ENCODE results near the gene AADAC. TPM values are rescaled to one million over a fixed set of nuclear protein-coding genes. Genes with fewer than 3 reads are reported as not detected.

Gene AADAC
- total RNA-seq, 4 donors from 2014 or later: not detected

DNA sequence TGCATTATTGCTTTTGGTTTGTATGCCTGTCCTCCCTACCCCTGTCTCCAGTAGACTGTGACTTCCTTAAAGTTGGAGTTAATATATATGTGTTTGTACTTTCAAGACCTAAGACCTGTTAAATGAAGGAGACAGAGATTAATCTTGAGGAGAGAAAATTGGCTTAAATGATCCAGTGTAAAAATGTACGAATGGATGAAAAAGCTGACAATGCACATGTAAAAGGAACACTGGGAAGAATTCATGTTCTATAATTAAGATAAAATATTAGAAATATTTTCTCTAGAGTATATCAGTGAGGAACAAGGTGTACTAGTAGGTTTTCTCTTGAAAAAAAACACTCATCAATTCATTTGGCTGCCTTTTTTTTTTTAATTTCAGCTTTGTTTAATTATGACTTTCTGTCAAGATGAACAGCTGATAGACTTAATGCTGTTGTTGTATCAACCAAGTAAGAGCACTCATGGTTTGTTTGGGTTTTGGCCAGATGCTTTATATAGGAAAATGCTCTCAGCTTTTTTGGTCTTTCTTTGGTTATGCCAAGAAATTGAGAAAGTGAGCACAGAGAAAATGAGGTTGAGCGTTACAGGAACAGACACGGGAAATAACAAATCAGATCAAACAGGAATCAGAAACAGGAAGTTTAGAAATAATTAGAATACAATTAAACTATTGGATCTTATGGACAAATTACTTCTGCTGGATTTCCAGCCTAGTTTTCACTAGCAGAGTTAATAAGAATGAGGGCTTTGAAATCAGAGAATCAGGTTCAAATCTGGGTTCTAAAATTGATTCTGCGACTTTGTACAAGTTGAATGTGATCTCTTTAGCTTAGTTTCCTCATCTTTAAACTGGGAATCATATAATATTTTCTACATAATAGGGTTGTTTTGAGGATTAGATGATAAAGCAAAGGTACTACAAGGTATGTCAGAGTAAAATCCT is 38.3 kb upstream of the AADAC start:
- intact Hi-C loops (cut with DNase I): no loop called here
- Histone ChIP-seq H3K36me3 (no peaks in the 10 kb centered on the region), H3K9me3 (no peaks in the 10 kb centered on the region), H3K27ac (replicated peaks in 1 of 4) (no peak overlapping the region), H3K4me1 (peaks cover 10 to 13% (median 12%) of the 10 kb centered on the region in 4 donors), H3K27me3 (no peaks in the 10 kb centered on the region), H3K4me3 (no peak overlapping the region)
- 80% methylated on average over 4 of the region's 4 CpGs for WGBS
- DNase-seq (ENCODE audit: extremely low spot score): no peak
- no peak for TF ChIP-seq EP300 (IDR thresholded peaks at IDR 0.05)
- TF ChIP-seq POLR2A (IDR thresholded peaks at IDR 0.05; ENCODE audit: low read depth): no peak
- no peak for TF ChIP-seq POLR2AphosphoS5 (IDR thresholded peaks at IDR 0.05)
- TF ChIP-seq, protein P1, sequence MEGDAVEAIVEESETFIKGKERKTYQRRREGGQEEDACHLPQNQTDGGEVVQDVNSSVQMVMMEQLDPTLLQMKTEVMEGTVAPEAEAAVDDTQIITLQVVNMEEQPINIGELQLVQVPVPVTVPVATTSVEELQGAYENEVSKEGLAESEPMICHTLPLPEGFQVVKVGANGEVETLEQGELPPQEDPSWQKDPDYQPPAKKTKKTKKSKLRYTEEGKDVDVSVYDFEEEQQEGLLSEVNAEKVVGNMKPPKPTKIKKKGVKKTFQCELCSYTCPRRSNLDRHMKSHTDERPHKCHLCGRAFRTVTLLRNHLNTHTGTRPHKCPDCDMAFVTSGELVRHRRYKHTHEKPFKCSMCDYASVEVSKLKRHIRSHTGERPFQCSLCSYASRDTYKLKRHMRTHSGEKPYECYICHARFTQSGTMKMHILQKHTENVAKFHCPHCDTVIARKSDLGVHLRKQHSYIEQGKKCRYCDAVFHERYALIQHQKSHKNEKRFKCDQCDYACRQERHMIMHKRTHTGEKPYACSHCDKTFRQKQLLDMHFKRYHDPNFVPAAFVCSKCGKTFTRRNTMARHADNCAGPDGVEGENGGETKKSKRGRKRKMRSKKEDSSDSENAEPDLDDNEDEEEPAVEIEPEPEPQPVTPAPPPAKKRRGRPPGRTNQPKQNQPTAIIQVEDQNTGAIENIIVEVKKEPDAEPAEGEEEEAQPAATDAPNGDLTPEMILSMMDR (IDR thresholded peaks at IDR 0.05): no peak

DNA sequence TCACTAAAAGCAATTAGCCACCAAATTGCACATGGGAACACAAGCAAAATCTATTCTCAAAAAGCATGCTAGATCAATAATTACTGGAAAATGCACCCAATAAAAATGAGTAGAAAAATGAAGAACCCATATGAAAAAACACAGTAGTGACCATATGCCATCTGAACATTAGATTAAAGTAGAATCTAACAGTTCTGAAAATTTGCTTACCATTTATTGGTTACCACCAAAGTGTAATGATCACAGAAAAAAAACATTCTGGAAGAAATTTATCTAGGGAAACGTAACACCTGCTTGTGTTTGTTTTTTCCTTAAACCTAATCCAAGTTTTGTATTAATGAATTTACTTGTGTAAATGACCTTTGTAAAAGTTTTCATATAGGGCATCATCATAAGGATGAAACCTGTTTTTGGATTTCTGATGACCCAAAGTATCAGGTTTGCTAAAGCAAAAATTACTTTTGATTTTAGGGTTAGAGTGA is 37.6 kb upstream of the AADAC start:
- intact Hi-C loops (cut with DNase I): no loop called here
- no peak overlapping the region for H3K4me3 ChIP-seq
- H3K27ac ChIP-seq (replicated peaks in 1 of 4): no peak overlapping the region
- 88% methylated on average over 1 of the region's 1 CpG for WGBS
- no peaks in the 10 kb centered on the region for H3K9me3 ChIP-seq
- H3K36me3 ChIP-seq: no peaks in the 10 kb centered on the region
- TF ChIP-seq POLR2AphosphoS5 (IDR thresholded peaks at IDR 0.05) (no peak), POLR2A (IDR thresholded peaks at IDR 0.05; ENCODE audit: low read depth) (no peak), EP300 (IDR thresholded peaks at IDR 0.05) (no peak)
- TF ChIP-seq, protein P1 (IDR thresholded peaks at IDR 0.05): no peak
- no peaks in the 10 kb centered on the region for H3K27me3 ChIP-seq
- H3K4me1 ChIP-seq: peaks cover 3 to 6% (median 5%) of the 10 kb centered on the region in 4 donors
- no peak for DNase-seq (ENCODE audit: extremely low spot score)

DNA sequence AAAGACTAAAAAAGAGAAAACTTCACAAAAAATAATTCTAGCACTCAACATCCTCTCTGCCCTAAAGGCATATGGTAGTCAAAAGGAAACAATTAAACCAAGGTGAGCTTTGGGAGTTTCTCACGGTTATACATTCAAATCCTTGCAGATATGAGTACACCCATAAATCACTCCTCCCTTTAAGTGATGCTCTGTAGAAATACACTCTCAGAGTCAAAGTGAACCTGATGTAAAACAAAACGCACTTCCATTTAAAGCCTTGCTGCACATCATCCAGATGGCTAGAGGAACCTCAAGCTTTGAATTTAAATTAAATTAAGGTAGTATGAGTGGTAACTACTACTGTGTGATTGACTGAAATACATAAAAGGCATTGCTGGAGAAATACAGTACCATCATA is 36.0 kb upstream of the AADAC start:
- Histone ChIP-seq H3K36me3 (no peaks in the 10 kb centered on the region), H3K27ac (replicated peaks in 1 of 4) (no peak overlapping the region), H3K27me3 (no peaks in the 10 kb centered on the region), H3K9me3 (no peaks in the 10 kb centered on the region), H3K4me3 (no peak overlapping the region), H3K4me1 (no peaks in the 10 kb centered on the region)
- 89% methylated on average over 2 of the region's 2 CpGs for WGBS
- no peak for DNase-seq (ENCODE audit: extremely low spot score)
- TF ChIP-seq POLR2A (IDR thresholded peaks at IDR 0.05; ENCODE audit: low read depth): no peak
- TF ChIP-seq, protein P1 (IDR thresholded peaks at IDR 0.05): no peak
- no peak for TF ChIP-seq EP300 (IDR thresholded peaks at IDR 0.05)
- TF ChIP-seq POLR2AphosphoS5 (IDR thresholded peaks at IDR 0.05): no peak
- intact Hi-C loops (cut with DNase I): no loop called here

DNA sequence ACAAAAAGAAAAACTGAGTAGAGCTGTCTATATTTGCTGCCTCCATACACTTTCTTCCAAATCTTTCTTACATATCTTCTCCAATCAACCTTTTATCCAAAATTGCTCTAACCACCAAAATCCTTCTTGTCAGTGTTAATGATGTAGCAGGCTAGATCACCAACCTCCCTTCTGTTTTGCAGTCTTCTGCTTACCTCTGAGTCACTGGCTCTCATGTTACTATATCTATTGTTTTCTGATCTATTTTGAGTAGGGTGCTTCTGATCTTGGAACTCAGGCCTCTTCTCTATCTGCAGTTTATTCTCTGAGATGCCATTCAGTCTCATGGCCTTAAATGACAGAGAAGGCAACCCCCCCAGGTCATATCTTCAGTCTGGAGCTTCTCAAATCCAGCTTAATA is 26.3 kb upstream of the AADAC start:
- H3K9me3 ChIP-seq: no peaks in the 10 kb centered on the region
- TF ChIP-seq POLR2AphosphoS5 (IDR thresholded peaks at IDR 0.05): no peak
- no peak for TF ChIP-seq POLR2A (IDR thresholded peaks at IDR 0.05; ENCODE audit: low read depth)
- TF ChIP-seq, protein P1 (IDR thresholded peaks at IDR 0.05): no peak
- TF ChIP-seq EP300 (IDR thresholded peaks at IDR 0.05): no peak
- no peaks in the 10 kb centered on the region for H3K36me3 ChIP-seq
- intact Hi-C loops (cut with DNase I): no loop called here
- no peak overlapping the region for H3K4me3 ChIP-seq
- H3K27me3 ChIP-seq: no peaks in the 10 kb centered on the region
- no peak for DNase-seq (ENCODE audit: extremely low spot score)
- H3K27ac ChIP-seq (replicated peaks in 1 of 4): no peak overlapping the region
- H3K4me1 ChIP-seq: no peaks in the 10 kb centered on the region
